ENCODE measurements around the gene SECISBP2. TPM values are rescaled to one million over a fixed set of nuclear protein-coding genes. Genes with fewer than 3 reads are reported as not detected.
"Not testable (repeated sequence)": the region's sequence is repeated elsewhere in the genome, so short reads cannot be mapped to it uniquely, and the experiment has no call there.

The SECISBP2 gene
- total RNA-seq, 8 experiments from 2014 or later: 24.5 to 73.8 (median 52.7) TPM

- no peak for ATAC-seq (replicated peaks in 6 of 8)
- in situ Hi-C loops (cut with MboI; ENCODE audit: low pct_unique_long_range_greater_than_20kb in 2 of 9, low sequenced_read_pairs in 9 of 9, unreplicated experiment in 9 of 9): no loop called here
- peaks cover 1 to 7% of the 10 kb centered on the region in 2 donors for H3K4me1 ChIP-seq (replicated peaks in 1 of 2)
- 80 to 100% (median 84%) methylated on average over 1 to 5 of the region's 9 CpGs; no CpG with 5 or more reads in 5 of the 10 experiments for WGBS, 10 experiments
- H3K27ac ChIP-seq: no peak overlapping the region
- H3K4me3 ChIP-seq: no peak overlapping the region
Measured at GRCh38 chr9:89363921-89364665, 45.8 kb downstream of the SECISBP2 start.

DNA sequence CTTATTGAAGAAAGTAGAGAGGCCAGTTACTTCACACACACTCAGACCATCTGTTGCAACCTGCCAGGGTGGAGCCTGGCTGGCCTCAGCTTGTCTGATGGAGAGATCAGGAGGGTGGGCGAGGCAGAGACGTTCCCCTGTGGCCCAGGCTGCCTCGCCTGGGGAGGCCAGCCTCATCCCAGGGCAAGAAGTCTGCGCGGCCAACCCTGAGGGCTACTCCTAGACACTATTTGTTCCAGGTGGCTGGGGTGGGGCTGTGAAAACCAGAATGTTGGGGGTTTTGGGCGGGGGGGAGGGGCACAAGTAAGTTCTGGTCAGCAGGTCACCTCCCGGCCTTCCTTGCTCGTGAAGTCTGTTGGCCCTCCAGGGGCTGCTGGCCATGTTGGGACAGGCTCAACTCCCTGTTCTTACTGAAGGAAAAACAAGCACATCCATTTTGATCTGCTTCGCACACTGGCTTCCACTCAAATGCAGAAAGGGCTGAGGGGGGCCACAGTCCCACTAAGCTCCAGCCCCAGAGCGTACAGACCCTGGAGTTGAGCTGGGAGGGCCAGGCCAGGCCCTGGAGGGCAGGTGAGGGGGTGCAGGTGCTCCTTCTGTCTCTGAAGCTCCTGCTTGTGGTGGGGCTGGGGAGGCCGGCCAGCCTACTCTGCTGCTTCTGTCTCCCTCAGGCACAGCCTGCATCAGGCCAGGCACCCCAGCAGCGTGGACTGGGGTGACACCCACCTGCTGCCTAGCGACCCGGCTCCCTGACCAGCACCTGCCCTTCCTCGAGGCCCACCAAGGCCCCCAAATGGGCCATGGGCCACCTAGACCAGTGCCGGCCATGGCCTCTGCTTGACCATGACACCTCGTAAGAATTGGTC, 46.6 kb downstream of the SECISBP2 start:
- ATAC-seq (replicated peaks in 6 of 8): peak in 1 of 8 experiments; percentile 41
- in situ Hi-C loops (cut with MboI; ENCODE audit: low pct_unique_long_range_greater_than_20kb in 2 of 9, low sequenced_read_pairs in 9 of 9, unreplicated experiment in 9 of 9): no loop called here
- no peak overlapping the region for H3K4me3 ChIP-seq
- WGBS, 10 experiments: 80 to 100% (median 100%) methylated on average over 1 to 4 of the region's 17 CpGs; no CpG with 5 or more reads in 7 of the 10 experiments
- no peak overlapping the region for H3K27ac ChIP-seq
- peaks cover 2 to 4% of the 10 kb centered on the region in 2 donors for H3K4me1 ChIP-seq (replicated peaks in 1 of 2)

- Histone ChIP-seq H3K4me3 (no peak overlapping the region), H3K4me1 (replicated peaks in 1 of 2) (peaks cover 2 to 4% of the 10 kb centered on the region in 2 donors), H3K27ac (no peak overlapping the region)
- 71 to 100% (median 100%) methylated on average over 1 to 2 of the region's 2 CpGs; no CpG with 5 or more reads in 5 of the 10 experiments for WGBS, 10 experiments
- in situ Hi-C loops (cut with MboI; ENCODE audit: low pct_unique_long_range_greater_than_20kb in 2 of 9, low sequenced_read_pairs in 9 of 9, unreplicated experiment in 9 of 9): no loop called here
- no peak for ATAC-seq (replicated peaks in 6 of 8)
Measured at GRCh38 chr9:89365532-89365912, 47.2 kb downstream of the SECISBP2 start.

DNA sequence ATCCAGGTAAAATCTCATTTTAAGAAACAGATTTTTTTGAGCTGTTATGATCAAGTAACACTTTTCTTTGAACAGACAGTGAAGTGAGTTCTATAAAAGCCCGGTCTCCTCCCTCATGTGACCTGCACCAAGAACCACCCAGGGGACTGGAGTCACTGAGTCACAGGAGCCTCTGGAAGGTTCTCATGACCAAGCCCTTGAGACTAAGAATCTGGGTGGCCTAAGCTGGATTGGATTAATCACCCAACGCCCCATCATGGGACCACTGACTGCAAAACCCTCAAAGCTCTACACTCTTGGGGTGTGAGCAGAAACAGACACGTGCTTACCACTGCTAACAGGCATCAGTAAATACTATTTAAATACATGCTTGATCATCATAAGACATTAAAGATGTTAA, 48.4 kb downstream of the SECISBP2 start:
- H3K27ac ChIP-seq: no peak overlapping the region
- in situ Hi-C loops (cut with MboI; ENCODE audit: low pct_unique_long_range_greater_than_20kb in 2 of 9, low sequenced_read_pairs in 9 of 9, unreplicated experiment in 9 of 9): no loop called here
- H3K4me1 ChIP-seq (replicated peaks in 1 of 2): peaks cover 2 to 4% of the 10 kb centered on the region in 2 donors
- ATAC-seq (replicated peaks in 6 of 8): peak in 1 of 8 experiments; percentile 22
- no peak overlapping the region for H3K4me3 ChIP-seq
- 71 to 100% (median 90%) methylated on average over 1 to 3 of the region's 3 CpGs; no CpG with 5 or more reads in 3 of the 10 experiments for WGBS, 10 experiments

GRCh38 chr9:89367281-89367680, 49.0 kb downstream of the SECISBP2 start:
- whole genome bisulfite sequencing, 10 experiments: 100% methylated on average over 1 to 2 of the region's 4 CpGs; no CpG with 5 or more reads in 8 of the 10 experiments

DNA sequence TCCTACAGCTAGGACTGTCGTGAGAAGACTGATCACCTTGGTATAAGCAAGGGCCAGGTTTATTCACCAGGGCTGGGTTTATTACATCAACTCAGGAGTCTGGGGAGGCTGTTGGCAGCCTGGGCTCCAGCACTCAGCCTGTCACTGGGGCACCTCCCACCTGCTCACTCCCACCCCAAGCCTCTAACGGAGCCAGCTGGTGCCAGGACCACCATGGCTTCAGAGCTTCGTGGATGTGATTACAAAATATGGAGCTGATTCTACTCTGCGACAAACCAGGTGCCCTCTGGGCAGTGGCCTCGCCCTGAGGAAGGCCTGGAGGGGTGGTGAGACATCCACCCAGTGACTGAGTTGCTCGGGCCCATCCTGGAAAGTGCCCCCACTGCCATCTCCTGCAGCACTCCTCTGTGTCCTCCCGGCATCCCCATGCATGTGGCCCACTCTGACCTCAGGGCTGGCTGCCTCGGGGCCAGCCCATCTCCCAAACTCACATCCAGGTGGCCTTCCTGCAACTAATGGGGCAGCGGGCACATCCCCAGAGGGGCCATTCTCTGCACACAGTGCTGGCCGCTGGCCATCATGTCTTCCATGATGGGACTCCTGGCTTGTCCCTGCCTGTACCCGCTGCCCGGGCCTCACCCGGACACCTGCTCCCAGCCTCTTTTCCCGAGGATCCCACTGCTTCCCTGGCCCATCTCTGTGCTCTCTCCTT, 49.6 kb downstream of the SECISBP2 start:
- H3K4me1 ChIP-seq (replicated peaks in 1 of 2): peaks cover 2 to 4% of the 10 kb centered on the region in 2 donors
- peak in 2 of 8 experiments; percentile 23 to 28 for ATAC-seq (replicated peaks in 6 of 8)
- H3K4me3 ChIP-seq: no peak overlapping the region
- 20 to 100% (median 80%) methylated on average over 1 to 10 of the region's 14 CpGs; no CpG with 5 or more reads in 5 of the 10 experiments for WGBS, 10 experiments
- no peak overlapping the region for H3K27ac ChIP-seq
- in situ Hi-C loops (cut with MboI; ENCODE audit: low pct_unique_long_range_greater_than_20kb in 2 of 9, low sequenced_read_pairs in 9 of 9, unreplicated experiment in 9 of 9): no loop called here

More at GRCh38 chr9:89367281-89367680, 49.0 kb downstream of the SECISBP2 start:
- no peak for ATAC-seq (replicated peaks in 6 of 8)
- Histone ChIP-seq H3K4me1 (replicated peaks in 1 of 2) (peaks cover 2 to 4% of the 10 kb centered on the region in 2 donors), H3K27ac (no peak overlapping the region), H3K4me3 (no peak overlapping the region)
- in situ Hi-C loops (cut with MboI; ENCODE audit: low pct_unique_long_range_greater_than_20kb in 2 of 9, low sequenced_read_pairs in 9 of 9, unreplicated experiment in 9 of 9): no loop called here

DNA sequence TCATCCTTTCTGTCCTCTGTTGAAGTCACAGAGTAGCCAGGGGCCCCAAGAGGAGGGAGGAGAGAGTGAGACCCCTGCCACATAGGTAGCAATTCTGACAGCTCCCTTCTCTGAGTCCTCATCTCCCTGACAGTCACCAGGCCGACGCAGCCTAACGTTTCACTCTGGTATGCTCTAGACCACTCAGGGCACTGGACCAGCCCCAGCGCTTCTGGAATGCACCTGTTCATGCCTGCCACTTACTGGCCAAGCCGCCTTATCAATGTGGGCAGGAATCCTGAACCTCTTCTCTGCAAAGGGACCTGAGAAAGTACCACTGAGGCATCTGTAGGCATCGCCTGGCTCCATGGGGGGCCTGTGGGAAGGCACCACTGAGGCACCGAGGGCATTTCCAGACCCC, 50.2 kb downstream of the SECISBP2 start:
- WGBS, 10 experiments: 71 to 100% (median 94%) methylated on average over 1 to 7 of the region's 7 CpGs; no CpG with 5 or more reads in 5 of the 10 experiments
- in situ Hi-C loops (cut with MboI; ENCODE audit: low pct_unique_long_range_greater_than_20kb in 2 of 9, low sequenced_read_pairs in 9 of 9, unreplicated experiment in 9 of 9): no loop called here
- Histone ChIP-seq H3K4me1 (replicated peaks in 1 of 2) (peaks cover 2 to 4% of the 10 kb centered on the region in 2 donors), H3K27ac (no peak overlapping the region), H3K4me3 (no peak overlapping the region)
- ATAC-seq (replicated peaks in 6 of 8): no peak

DNA sequence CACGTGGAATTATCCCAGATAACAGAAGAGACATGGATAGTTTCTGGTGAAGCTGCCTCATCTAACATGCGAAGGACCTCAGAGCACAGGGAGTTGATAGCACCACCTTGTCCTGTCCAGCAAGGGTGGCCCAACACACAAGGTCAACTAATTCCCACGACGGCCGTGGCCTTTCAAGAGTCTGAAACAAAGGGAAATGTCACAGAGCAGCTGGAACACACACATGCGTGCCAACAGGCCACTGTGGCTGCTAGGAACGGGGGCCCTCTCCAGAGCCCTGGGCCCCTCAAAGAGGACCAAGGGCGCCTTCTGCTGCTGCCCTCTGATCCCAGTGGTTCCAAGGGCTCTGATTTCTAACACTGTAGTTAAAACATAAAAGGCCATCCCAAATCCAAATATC, 50.7 kb downstream of the SECISBP2 start:
- Histone ChIP-seq H3K27ac (no peak overlapping the region), H3K4me3 (no peak overlapping the region), H3K4me1 (replicated peaks in 1 of 2) (peaks cover 2 to 4% of the 10 kb centered on the region in 2 donors)
- WGBS, 10 experiments: 60 to 89% (median 80%) methylated on average over 1 to 7 of the region's 8 CpGs; no CpG with 5 or more reads in 4 of the 10 experiments
- in situ Hi-C loops (cut with MboI; ENCODE audit: low pct_unique_long_range_greater_than_20kb in 2 of 9, low sequenced_read_pairs in 9 of 9, unreplicated experiment in 9 of 9): no loop called here
- no peak for ATAC-seq (replicated peaks in 6 of 8)

DNA sequence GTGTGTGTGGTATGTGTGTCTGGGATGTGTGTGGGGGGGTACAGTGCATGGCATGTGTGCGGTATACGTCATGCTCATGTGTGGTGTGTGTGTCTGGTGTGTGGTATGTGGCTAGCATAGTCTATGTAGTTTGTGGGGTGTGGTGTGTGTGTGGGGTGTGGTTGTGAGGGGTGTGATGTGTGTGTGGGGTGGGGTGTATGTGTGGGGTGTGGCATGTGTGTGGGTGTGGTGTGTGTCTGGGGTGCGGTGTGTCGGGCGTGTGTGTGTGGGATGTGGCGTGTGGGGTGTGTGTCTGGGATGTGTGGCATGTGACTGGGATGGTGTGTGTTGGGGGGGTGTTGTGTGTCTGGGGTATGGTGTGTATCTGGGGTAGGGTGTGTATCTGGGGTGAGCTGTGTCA, 52.3 kb downstream of the SECISBP2 start:
- no CpG with 5 or more reads among the region's 6 CpGs for WGBS, 10 experiments

DNA sequence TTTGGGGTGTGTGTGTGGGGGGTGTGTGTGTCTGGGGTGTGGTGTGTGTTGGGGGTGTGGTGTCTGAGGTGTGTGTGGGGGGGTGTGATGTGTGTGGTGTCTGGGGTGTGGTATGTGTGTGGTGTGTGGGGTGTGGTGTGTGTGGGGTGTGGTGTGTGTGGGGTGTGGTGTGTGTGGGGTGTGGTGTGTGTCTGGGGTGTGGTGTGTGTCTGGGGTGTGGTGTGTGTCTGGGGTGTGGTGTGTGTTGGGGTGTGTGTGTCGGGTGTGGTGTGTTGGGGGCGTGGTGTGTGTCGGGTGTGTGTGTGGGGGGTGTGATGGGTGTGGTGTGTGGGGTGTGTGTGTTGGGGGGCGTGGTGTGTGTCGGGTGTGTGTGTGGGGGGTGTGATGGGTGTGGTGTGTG, 53.5 kb downstream of the SECISBP2 start:
- in situ Hi-C loops (cut with MboI; ENCODE audit: low pct_unique_long_range_greater_than_20kb in 2 of 9, low sequenced_read_pairs in 9 of 9, unreplicated experiment in 9 of 9); H3K4me1 ChIP-seq (replicated peaks in 1 of 2); H3K4me3 ChIP-seq; H3K27ac ChIP-seq: not testable (repeated sequence)
- WGBS, 10 experiments: no CpG with 5 or more reads among the region's 5 CpGs
- peak in 2 of 8 experiments; percentile 71 to 86 for ATAC-seq (replicated peaks in 6 of 8)

More for the DNA sequence above, 52.3 kb downstream of the SECISBP2 start:
- Histone ChIP-seq H3K4me3 (no peak overlapping the region), H3K27ac (no peak overlapping the region), H3K4me1 (replicated peaks in 1 of 2) (peaks cover 2 to 9% of the 10 kb centered on the region in 2 donors)
- in situ Hi-C loops (cut with MboI; ENCODE audit: low pct_unique_long_range_greater_than_20kb in 2 of 9, low sequenced_read_pairs in 9 of 9, unreplicated experiment in 9 of 9): no loop called here
- ATAC-seq (replicated peaks in 6 of 8): no peak

- in situ Hi-C loops (cut with MboI; ENCODE audit: low pct_unique_long_range_greater_than_20kb in 2 of 9, low sequenced_read_pairs in 9 of 9, unreplicated experiment in 9 of 9): no loop called here
- Histone ChIP-seq H3K4me3 (no peak overlapping the region), H3K4me1 (replicated peaks in 1 of 2) (peaks cover 2 to 10% of the 10 kb centered on the region in 2 donors), H3K27ac (no peak overlapping the region)
- WGBS, 10 experiments: 0 to 100% (median 90%) methylated on average over 1 to 2 of the region's 14 CpGs; no CpG with 5 or more reads in 7 of the 10 experiments
- ATAC-seq (replicated peaks in 6 of 8): peak in 6 of 8 experiments; percentile 17 to 62 (median 36)
Measured at GRCh38 chr9:89372230-89372816, 54.0 kb downstream of the SECISBP2 start.

- no peak overlapping the region for H3K4me3 ChIP-seq
- 90 to 100% methylated on average over 1 to 2 of the region's 8 CpGs; no CpG with 5 or more reads in 8 of the 10 experiments for WGBS, 10 experiments
- in situ Hi-C loops (cut with MboI; ENCODE audit: low pct_unique_long_range_greater_than_20kb in 2 of 9, low sequenced_read_pairs in 9 of 9, unreplicated experiment in 9 of 9): no loop called here
- peak in 3 of 8 experiments; percentile 3 to 8 (median 5) for ATAC-seq (replicated peaks in 6 of 8)
- H3K27ac ChIP-seq: no peak overlapping the region
- peaks cover 2 to 10% of the 10 kb centered on the region in 2 donors for H3K4me1 ChIP-seq (replicated peaks in 1 of 2)
Measured at GRCh38 chr9:89372979-89373378, 54.7 kb downstream of the SECISBP2 start.
